Measurements from ENCODE around the gene EWSR1. TPM values are rescaled to one million over a fixed set of nuclear protein-coding genes. Genes with fewer than 3 reads are reported as not detected.

Gene EWSR1
- total and polyA plus RNA-seq, 2 experiments from 2014 or later: 391 to 427 TPM

DNA sequence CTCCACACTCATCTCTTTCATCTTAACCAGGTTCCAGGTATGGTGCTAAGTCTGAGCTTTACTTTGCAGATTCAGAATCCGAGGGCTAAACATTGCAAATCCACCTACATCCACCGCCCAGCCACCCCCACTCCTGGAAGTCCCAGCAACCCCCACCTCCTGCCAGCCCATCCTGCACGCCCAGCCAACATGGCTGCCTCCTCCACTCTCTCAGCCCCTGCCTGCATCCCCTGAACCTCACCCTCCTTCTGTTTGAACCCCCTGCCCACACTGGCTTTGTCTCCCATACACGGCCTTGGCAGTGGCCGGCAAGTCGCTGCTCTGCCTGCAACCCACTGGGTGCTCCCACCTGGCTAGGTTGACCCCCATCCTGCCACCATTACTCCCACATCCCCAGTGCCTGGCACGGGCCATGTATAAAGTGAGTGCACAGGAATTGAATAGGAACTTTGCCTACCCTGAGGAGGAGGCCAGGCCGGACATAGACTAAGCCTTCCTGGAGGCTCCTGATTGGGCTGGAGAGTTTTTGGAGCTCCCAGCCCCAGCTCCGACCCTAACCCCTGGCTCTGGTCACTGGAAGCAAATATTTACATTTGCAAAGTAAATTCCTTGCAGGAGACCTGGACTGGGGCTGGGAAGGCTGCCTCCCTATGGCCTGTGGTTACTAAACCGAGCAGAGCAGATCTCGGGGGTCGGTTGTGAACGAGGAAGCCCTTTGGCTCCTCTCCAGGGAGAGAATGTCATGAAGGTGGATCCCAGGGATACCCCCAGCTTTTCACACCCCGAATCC lies 48.0 kb upstream of the EWSR1 start:
- Histone ChIP-seq H3K27ac (ENCODE audit: low read depth) (no peak overlapping the region), H3K4me2 (peak overlapping the region; percentile 57), H3K9me2 (ENCODE audit: insufficient read depth) (no peaks in the 10 kb centered on the region), H3K36me3 (ENCODE audit: insufficient read depth) (no peaks in the 10 kb centered on the region), H3K27me3 (ENCODE audit: insufficient read depth) (no peaks in the 10 kb centered on the region), H3K4me3 (no peak overlapping the region), H3K79me2 (replicated peaks; ENCODE audit: insufficient read depth) (no peaks in the 10 kb centered on the region), H4K20me1 (replicated peaks; ENCODE audit: insufficient read depth) (no peaks in the 10 kb centered on the region; the same call in 1 of the 2 replicates), H3F3A (replicated peaks; ENCODE audit: low read depth) (no peaks in the 10 kb centered on the region), H3K4me1 (ENCODE audit: insufficient read depth) (peaks cover 6% of the 10 kb centered on the region; the same call in 1 of the 2 replicates), H2AFZ (peak overlapping the region; percentile 38; the same call in 1 of the 2 replicates)
- ATAC-seq (peak; percentile 69), DNase-seq (ENCODE audit: low spot score) (peak; percentile 44)
- Mint-ChIP-seq H3K4me1 (peaks cover 18% of the 10 kb centered on the region), H3K27me3 (ENCODE audit: insufficient read depth, low read depth, poor library complexity) (peaks cover 15% of the 10 kb centered on the region), H3K4me3 (no peak overlapping the region), H3K9me3 (no peaks in the 10 kb centered on the region), H3K36me3 (ENCODE audit: low read depth) (no peaks in the 10 kb centered on the region), H3K27ac (no peak overlapping the region)
- TF ChIP-seq EZH2 (IDR thresholded peaks at IDR 0.05; ENCODE audit: low read depth, unreplicated experiment) (no peak), JUNB (IDR thresholded peaks at IDR 0.05; ENCODE audit: unreplicated experiment) (no peak), ZNF114 (CRISPR knock-in tag; IDR thresholded peaks at IDR 0.05) (no peak)
- TF ChIP-seq, protein P1, sequence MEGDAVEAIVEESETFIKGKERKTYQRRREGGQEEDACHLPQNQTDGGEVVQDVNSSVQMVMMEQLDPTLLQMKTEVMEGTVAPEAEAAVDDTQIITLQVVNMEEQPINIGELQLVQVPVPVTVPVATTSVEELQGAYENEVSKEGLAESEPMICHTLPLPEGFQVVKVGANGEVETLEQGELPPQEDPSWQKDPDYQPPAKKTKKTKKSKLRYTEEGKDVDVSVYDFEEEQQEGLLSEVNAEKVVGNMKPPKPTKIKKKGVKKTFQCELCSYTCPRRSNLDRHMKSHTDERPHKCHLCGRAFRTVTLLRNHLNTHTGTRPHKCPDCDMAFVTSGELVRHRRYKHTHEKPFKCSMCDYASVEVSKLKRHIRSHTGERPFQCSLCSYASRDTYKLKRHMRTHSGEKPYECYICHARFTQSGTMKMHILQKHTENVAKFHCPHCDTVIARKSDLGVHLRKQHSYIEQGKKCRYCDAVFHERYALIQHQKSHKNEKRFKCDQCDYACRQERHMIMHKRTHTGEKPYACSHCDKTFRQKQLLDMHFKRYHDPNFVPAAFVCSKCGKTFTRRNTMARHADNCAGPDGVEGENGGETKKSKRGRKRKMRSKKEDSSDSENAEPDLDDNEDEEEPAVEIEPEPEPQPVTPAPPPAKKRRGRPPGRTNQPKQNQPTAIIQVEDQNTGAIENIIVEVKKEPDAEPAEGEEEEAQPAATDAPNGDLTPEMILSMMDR (conservative IDR thresholded peaks at IDR 0.05; ENCODE audit: low read depth in 2 of 2): peak in 1 of 2 experiments; percentile 17; a peak in 1 of 4 replicates

DNA sequence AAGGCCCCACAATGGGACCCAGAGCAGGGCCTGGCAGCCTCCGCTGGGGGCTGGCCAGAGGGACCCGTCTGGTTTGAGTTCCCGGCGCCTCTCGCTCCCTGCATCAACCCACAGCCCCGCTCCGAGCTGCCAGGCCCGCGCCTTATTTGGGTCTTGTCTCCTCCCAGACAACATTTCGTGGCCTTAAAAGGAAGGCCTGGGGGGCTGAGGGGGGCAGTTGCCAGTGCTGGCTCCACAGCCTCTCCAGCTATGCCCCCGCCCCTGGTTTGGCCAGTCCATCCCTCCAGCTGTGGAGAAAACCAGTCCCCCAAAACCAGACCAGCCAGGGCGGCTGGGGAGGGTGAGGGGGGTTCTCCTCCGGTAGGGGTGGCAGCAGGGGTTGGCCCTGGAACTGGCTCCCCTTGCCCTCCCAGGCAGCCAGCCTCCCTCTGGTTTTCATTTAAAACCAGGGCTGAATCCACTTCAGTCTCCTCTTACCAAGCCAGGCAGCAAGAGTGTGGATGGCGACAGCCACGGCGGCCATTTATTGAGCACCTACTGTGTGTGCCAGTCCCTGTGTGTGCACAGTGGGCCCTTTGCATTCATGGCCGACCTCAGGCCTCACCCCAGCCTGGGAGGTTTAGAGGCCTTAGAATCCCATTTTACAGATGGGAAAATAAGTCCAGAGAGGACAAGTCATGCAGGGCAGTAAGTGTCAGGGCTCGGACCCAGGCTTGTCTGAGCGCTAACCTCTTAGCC lies 43.8 kb upstream of the EWSR1 start:
- H3K4me3 ChIP-seq: no peak overlapping the region
- no peaks in the 10 kb centered on the region for H3K9me3 Mint-ChIP-seq
- TF ChIP-seq CREB1 (CRISPR knock-in tag; IDR thresholded peaks at IDR 0.05; ENCODE audit: low read depth) (no peak), POLR2AphosphoS5 (IDR thresholded peaks at IDR 0.05; ENCODE audit: low read depth) (no peak), EZH2phosphoT487 (IDR thresholded peaks at IDR 0.05; ENCODE audit: unreplicated experiment) (no peak), ZNF114 (CRISPR knock-in tag; IDR thresholded peaks at IDR 0.05) (no peak), ZNF331 (CRISPR knock-in tag; IDR thresholded peaks at IDR 0.05; ENCODE audit: low read depth) (no peak), NANOG (IDR thresholded peaks at IDR 0.05; ENCODE audit: borderline replicate concordance) (no peak)
- TF ChIP-seq, protein P2, sequence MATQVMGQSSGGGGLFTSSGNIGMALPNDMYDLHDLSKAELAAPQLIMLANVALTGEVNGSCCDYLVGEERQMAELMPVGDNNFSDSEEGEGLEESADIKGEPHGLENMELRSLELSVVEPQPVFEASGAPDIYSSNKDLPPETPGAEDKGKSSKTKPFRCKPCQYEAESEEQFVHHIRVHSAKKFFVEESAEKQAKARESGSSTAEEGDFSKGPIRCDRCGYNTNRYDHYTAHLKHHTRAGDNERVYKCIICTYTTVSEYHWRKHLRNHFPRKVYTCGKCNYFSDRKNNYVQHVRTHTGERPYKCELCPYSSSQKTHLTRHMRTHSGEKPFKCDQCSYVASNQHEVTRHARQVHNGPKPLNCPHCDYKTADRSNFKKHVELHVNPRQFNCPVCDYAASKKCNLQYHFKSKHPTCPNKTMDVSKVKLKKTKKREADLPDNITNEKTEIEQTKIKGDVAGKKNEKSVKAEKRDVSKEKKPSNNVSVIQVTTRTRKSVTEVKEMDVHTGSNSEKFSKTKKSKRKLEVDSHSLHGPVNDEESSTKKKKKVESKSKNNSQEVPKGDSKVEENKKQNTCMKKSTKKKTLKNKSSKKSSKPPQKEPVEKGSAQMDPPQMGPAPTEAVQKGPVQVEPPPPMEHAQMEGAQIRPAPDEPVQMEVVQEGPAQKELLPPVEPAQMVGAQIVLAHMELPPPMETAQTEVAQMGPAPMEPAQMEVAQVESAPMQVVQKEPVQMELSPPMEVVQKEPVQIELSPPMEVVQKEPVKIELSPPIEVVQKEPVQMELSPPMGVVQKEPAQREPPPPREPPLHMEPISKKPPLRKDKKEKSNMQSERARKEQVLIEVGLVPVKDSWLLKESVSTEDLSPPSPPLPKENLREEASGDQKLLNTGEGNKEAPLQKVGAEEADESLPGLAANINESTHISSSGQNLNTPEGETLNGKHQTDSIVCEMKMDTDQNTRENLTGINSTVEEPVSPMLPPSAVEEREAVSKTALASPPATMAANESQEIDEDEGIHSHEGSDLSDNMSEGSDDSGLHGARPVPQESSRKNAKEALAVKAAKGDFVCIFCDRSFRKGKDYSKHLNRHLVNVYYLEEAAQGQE (IDR thresholded peaks at IDR 0.05; ENCODE audit: unreplicated experiment): no peak

More for the DNA sequence above, 43.8 kb upstream of the EWSR1 start:
- Histone ChIP-seq H2AFZ (no peak overlapping the region), H3F3A (replicated peaks; ENCODE audit: low read depth) (no peaks in the 10 kb centered on the region), H4K20me1 (replicated peaks; ENCODE audit: insufficient read depth) (peaks cover 3% of the 10 kb centered on the region; the same call in 1 of the 2 replicates), H3K79me2 (replicated peaks; ENCODE audit: insufficient read depth) (no peaks in the 10 kb centered on the region), H3K36me3 (ENCODE audit: insufficient read depth) (no peaks in the 10 kb centered on the region), H3K9me2 (ENCODE audit: insufficient read depth) (no peaks in the 10 kb centered on the region), H3K4me1 (ENCODE audit: insufficient read depth) (peaks cover 6% of the 10 kb centered on the region; the same call in 1 of the 2 replicates), H3K4me2 (no peak overlapping the region), H3K27me3 (ENCODE audit: insufficient read depth) (0 out of 2 replicates have a peak, but pooled peaks cover 3% of the 10 kb centered on the region), H3K27ac (ENCODE audit: low read depth) (no peak overlapping the region)
- ATAC-seq: peak; percentile 41
- DNase-seq (ENCODE audit: low spot score): peak; percentile 41
- H3K27ac Mint-ChIP-seq: no peak overlapping the region
- no peak overlapping the region for H3K4me3 Mint-ChIP-seq
- no peaks in the 10 kb centered on the region for H3K36me3 Mint-ChIP-seq (ENCODE audit: low read depth)
- H3K27me3 Mint-ChIP-seq (ENCODE audit: insufficient read depth, low read depth, poor library complexity): peaks cover 10% of the 10 kb centered on the region
- peaks cover 12% of the 10 kb centered on the region for H3K4me1 Mint-ChIP-seq

All from GM23338 (cell line).